ENCODE data around the gene FUT3. TPM values are rescaled to one million over a fixed set of nuclear protein-coding genes. Genes with fewer than 3 reads are reported as not detected.

Gene FUT3
- total and polyA plus RNA-seq, 2 of the 8 experiments (the other 6 are each of a cell fraction or from before 2014, with no cell fraction given) = 0.15 to 0.63 TPM

- TF ChIP-seq CHD7 (IDR thresholded peaks at IDR 0.05; ENCODE audit: insufficient replicate concordance, low read length) = no peak
- no peak for TF ChIP-seq TAF1 (IDR thresholded peaks at IDR 0.05; ENCODE audit: low read depth, low read length)
- TF ChIP-seq JUND (IDR thresholded peaks at IDR 0.05; ENCODE audit: low read length) = no peak
- TF ChIP-seq KDM5A (IDR thresholded peaks at IDR 0.05; ENCODE audit: low read length) = no peak
- TF ChIP-seq RAD21 (IDR thresholded peaks at IDR 0.05 in 1 of 2, conservative IDR thresholded peaks at IDR 0.05 in 1 of 2; ENCODE audit: low read depth in 2 of 2, low read length in 2 of 2) = no peak
- TF ChIP-seq CHD2 (IDR thresholded peaks at IDR 0.05; ENCODE audit: low read length) = no peak
- TF ChIP-seq POLR2AphosphoS5 (IDR thresholded peaks at IDR 0.05; ENCODE audit: low read depth, low read length) = no peak
- TF ChIP-seq NRF1 (IDR thresholded peaks at IDR 0.05; ENCODE audit: low read depth, low read length) = no peak
- no peak for TF ChIP-seq SUZ12 (IDR thresholded peaks at IDR 0.05; ENCODE audit: low read length)
- TF ChIP-seq SIX5 (IDR thresholded peaks at IDR 0.05; ENCODE audit: low read depth, low read length) = no peak
- no peak for TF ChIP-seq SP1 (IDR thresholded peaks at IDR 0.05; ENCODE audit: low read depth, low read length)
Measured at GRCh38 chr19:5827342-5827890, 23.8 kb downstream of the FUT3 start (continued).

All from H1 (cell line).